ENCODE results near the gene DPM2.

DNA sequence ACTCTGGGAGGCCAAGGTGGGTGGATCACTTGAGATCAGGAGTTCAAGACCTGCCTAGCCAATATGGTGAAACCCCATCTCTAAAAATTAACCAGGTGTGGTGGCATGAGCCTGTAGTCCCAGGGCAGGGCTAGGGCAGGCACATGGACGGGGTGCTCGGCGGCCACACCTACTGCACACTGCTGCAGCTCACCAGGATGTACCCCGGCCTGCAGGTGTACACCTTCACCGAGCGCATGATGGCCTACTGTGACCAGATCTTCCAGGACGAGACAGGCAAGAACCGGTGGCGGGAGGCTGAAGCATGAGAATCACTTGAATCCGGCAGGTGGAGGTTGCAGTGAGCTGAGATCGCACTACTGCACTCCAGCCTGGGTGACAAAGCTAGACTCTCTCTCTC is 24.0 kb downstream of the DPM2 start:
- TF ChIP-seq, protein P1, sequence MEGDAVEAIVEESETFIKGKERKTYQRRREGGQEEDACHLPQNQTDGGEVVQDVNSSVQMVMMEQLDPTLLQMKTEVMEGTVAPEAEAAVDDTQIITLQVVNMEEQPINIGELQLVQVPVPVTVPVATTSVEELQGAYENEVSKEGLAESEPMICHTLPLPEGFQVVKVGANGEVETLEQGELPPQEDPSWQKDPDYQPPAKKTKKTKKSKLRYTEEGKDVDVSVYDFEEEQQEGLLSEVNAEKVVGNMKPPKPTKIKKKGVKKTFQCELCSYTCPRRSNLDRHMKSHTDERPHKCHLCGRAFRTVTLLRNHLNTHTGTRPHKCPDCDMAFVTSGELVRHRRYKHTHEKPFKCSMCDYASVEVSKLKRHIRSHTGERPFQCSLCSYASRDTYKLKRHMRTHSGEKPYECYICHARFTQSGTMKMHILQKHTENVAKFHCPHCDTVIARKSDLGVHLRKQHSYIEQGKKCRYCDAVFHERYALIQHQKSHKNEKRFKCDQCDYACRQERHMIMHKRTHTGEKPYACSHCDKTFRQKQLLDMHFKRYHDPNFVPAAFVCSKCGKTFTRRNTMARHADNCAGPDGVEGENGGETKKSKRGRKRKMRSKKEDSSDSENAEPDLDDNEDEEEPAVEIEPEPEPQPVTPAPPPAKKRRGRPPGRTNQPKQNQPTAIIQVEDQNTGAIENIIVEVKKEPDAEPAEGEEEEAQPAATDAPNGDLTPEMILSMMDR (conservative IDR thresholded peaks at IDR 0.05; ENCODE audit: low read depth in 2 of 2) = no peak
- TF ChIP-seq EZH2 (IDR thresholded peaks at IDR 0.05; ENCODE audit: low read depth, unreplicated experiment) = no peak
- TF ChIP-seq POLR2AphosphoS5 (IDR thresholded peaks at IDR 0.05; ENCODE audit: low read depth) = no peak
- TF ChIP-seq, protein P2, sequence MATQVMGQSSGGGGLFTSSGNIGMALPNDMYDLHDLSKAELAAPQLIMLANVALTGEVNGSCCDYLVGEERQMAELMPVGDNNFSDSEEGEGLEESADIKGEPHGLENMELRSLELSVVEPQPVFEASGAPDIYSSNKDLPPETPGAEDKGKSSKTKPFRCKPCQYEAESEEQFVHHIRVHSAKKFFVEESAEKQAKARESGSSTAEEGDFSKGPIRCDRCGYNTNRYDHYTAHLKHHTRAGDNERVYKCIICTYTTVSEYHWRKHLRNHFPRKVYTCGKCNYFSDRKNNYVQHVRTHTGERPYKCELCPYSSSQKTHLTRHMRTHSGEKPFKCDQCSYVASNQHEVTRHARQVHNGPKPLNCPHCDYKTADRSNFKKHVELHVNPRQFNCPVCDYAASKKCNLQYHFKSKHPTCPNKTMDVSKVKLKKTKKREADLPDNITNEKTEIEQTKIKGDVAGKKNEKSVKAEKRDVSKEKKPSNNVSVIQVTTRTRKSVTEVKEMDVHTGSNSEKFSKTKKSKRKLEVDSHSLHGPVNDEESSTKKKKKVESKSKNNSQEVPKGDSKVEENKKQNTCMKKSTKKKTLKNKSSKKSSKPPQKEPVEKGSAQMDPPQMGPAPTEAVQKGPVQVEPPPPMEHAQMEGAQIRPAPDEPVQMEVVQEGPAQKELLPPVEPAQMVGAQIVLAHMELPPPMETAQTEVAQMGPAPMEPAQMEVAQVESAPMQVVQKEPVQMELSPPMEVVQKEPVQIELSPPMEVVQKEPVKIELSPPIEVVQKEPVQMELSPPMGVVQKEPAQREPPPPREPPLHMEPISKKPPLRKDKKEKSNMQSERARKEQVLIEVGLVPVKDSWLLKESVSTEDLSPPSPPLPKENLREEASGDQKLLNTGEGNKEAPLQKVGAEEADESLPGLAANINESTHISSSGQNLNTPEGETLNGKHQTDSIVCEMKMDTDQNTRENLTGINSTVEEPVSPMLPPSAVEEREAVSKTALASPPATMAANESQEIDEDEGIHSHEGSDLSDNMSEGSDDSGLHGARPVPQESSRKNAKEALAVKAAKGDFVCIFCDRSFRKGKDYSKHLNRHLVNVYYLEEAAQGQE (IDR thresholded peaks at IDR 0.05; ENCODE audit: unreplicated experiment) = no peak
- no peak for TF ChIP-seq NANOG (IDR thresholded peaks at IDR 0.05; ENCODE audit: borderline replicate concordance)
- no peak for TF ChIP-seq EZH2phosphoT487 (IDR thresholded peaks at IDR 0.05; ENCODE audit: unreplicated experiment)
- TF ChIP-seq, protein P3, sequence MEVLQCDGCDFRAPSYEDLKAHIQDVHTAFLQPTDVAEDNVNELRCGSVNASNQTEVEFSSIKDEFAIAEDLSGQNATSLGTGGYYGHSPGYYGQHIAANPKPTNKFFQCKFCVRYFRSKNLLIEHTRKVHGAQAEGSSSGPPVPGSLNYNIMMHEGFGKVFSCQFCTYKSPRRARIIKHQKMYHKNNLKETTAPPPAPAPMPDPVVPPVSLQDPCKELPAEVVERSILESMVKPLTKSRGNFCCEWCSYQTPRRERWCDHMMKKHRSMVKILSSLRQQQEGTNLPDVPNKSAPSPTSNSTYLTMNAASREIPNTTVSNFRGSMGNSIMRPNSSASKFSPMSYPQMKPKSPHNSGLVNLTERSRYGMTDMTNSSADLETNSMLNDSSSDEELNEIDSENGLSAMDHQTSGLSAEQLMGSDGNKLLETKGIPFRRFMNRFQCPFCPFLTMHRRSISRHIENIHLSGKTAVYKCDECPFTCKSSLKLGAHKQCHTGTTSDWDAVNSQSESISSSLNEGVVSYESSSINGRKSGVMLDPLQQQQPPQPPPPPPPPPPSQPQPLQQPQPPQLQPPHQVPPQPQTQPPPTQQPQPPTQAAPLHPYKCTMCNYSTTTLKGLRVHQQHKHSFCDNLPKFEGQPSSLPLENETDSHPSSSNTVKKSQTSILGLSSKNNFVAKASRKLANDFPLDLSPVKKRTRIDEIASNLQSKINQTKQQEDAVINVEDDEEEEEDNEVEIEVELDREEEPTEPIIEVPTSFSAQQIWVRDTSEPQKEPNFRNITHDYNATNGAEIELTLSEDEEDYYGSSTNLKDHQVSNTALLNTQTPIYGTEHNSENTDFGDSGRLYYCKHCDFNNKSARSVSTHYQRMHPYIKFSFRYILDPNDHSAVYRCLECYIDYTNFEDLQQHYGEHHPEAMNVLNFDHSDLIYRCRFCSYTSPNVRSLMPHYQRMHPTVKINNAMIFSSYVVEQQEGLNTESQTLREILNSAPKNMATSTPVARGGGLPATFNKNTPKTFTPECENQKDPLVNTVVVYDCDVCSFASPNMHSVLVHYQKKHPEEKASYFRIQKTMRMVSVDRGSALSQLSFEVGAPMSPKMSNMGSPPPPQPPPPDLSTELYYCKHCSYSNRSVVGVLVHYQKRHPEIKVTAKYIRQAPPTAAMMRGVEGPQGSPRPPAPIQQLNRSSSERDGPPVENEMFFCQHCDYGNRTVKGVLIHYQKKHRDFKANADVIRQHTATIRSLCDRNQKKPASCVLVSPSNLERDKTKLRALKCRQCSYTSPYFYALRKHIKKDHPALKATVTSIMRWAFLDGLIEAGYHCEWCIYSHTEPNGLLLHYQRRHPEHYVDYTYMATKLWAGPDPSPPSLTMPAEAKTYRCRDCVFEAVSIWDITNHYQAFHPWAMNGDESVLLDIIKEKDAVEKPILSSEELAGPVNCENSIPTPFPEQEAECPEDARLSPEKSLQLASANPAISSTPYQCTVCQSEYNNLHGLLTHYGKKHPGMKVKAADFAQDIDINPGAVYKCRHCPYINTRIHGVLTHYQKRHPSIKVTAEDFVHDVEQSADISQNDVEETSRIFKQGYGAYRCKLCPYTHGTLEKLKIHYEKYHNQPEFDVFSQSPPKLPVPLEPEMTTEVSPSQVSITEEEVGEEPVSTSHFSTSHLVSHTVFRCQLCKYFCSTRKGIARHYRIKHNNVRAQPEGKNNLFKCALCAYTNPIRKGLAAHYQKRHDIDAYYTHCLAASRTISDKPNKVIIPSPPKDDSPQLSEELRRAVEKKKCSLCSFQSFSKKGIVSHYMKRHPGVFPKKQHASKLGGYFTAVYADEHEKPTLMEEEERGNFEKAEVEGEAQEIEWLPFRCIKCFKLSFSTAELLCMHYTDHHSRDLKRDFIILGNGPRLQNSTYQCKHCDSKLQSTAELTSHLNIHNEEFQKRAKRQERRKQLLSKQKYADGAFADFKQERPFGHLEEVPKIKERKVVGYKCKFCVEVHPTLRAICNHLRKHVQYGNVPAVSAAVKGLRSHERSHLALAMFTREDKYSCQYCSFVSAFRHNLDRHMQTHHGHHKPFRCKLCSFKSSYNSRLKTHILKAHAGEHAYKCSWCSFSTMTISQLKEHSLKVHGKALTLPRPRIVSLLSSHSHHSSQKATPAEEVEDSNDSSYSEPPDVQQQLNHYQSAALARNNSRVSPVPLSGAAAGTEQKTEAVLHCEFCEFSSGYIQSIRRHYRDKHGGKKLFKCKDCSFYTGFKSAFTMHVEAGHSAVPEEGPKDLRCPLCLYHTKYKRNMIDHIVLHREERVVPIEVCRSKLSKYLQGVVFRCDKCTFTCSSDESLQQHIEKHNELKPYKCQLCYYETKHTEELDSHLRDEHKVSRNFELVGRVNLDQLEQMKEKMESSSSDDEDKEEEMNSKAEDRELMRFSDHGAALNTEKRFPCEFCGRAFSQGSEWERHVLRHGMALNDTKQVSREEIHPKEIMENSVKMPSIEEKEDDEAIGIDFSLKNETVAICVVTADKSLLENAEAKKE (CRISPR knock-in tag; IDR thresholded peaks at IDR 0.05) = no peak
- TF ChIP-seq JUNB (IDR thresholded peaks at IDR 0.05; ENCODE audit: unreplicated experiment) = no peak
- TF ChIP-seq CREB1 (CRISPR knock-in tag; IDR thresholded peaks at IDR 0.05; ENCODE audit: low read depth) = no peak
- TF ChIP-seq ZNF114 (CRISPR knock-in tag; IDR thresholded peaks at IDR 0.05) = no peak
- no peak for TF ChIP-seq ZNF331 (CRISPR knock-in tag; IDR thresholded peaks at IDR 0.05; ENCODE audit: low read depth)
- TF ChIP-seq, protein P4, sequence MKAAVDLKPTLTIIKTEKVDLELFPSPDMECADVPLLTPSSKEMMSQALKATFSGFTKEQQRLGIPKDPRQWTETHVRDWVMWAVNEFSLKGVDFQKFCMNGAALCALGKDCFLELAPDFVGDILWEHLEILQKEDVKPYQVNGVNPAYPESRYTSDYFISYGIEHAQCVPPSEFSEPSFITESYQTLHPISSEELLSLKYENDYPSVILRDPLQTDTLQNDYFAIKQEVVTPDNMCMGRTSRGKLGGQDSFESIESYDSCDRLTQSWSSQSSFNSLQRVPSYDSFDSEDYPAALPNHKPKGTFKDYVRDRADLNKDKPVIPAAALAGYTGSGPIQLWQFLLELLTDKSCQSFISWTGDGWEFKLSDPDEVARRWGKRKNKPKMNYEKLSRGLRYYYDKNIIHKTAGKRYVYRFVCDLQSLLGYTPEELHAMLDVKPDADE (IDR thresholded peaks at IDR 0.05) = no peak
- TF ChIP-seq STAT1 (IDR thresholded peaks at IDR 0.05; ENCODE audit: unreplicated experiment) = no peak
